H54 (cell line): Measurements from ENCODE around the gene FADD.
"Not testable (repeated sequence)": the region's sequence is repeated elsewhere in the genome, so short reads cannot be mapped to it uniquely, and the experiment has no call there.

ENCODE experiments used
- DNase-seq: peaks from one replicate; pipeline ENCODE4 v3.0.0; 2011; ENCODE audit warnings: low spot score, mixed read lengths; ENCODE audit not compliant: insufficient read length
- FAIRE-seq: peaks from 3 replicates; lab custom pipeline; 2011; peaks lifted over from hg19 to GRCh38; lab: Jason Lieb, UNC
- POLR2A ChIP-seq: IDR thresholded peaks from 2 replicates; pipeline ENCODE4 v1.6.1; 2011; ENCODE audit warnings: low read depth, mild to moderate bottlenecking, low read length

The FADD gene

DNA sequence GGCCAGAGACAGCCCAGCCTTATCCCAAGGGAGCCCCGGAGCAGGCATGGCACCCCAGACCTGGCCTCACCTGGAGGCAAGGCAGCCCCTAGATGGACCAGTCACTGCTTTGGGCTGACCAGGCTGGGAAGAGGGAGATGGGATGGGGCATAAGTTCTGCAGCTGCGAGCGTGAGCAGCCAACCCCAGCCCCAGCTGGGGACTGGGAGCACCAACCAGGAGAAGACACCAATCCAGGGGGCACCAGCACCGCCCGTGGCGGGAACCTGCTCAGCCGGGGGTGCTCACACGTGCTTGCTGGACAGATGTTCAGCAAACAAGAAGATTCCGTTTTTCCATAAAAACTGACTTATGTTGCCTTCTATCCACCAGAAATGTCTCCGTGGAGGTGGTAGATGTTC, 16.2 kb upstream of the FADD start:
- DNase-seq (no peak), FAIRE-seq (no peak)
- TF ChIP-seq POLR2A: no peak

DNA sequence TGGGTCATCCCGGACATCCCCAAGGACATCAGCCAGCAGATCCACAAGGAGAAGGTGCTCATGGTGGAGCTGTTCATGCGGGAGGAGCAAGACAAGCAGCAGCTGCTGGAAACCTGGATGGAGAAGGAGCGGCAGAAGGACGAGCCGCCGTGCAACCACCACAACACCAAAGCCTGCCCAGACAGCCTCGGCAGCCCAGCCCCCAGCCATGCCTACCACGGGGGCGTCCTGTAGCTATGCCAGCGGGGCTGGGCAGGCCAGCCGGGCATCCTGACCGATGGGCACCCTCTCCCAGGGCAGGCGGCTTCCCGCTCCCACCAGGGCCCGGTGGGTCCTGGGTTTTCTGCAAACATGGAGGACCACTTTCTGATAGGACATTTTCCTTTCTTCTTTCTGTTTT, 15.3 kb upstream of the FADD start:
- TF ChIP-seq POLR2A: no peak
- DNase-seq: no peak
- no peak for FAIRE-seq

DNA sequence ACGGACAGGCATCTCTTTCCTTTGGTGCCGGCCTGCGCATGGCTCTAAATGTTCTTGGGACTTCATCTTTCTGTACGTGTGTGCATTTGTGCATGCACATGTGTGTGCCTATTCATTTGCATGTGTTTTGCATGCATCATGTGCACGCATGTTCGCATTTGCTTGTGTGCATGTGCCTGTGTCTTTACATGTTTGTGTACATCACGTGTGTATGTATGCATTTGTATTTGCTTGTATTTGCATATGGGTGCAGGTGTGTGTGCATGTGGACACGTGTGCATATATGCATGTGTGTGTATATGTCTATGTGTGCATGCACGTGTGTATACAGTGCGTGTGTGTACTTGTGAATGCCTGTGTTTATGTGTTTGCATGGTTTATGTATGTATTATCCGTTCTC, 13.5 kb upstream of the FADD start:
- TF ChIP-seq POLR2A: no peak
- no peak for FAIRE-seq
- no peak for DNase-seq

DNA sequence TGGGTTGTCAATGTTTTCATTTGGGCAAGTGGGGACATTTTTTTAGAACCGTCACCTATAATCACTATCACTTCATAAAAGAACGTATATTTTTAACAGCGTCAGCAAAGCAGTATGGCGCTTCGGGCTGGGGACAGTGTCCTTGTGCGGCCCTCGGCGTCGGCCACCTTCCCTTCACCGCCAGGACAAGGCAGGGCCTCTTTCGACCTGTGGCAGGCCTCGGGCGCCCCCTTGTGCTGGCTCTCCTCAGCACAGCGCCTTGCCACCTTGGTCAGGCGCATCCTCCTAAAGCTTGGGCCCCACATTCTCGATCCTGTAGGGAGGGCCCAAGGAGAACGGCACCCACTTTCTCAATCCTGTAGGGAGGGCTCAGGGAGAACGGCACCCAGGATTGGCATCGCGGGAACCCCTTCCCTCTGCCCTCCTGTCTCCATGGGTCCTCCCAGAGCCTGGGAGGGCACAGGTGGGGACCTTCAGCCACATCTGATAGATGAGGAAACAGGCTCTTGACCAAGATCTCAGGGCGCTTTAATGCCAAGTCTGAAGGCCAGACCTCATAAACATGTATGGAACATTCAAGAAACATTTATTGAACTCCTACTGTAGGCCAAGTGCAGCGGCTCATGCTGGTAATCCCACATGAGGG, 11.5 kb upstream of the FADD start:
- peak; percentile 81 for DNase-seq
- no peak for FAIRE-seq
- TF ChIP-seq POLR2A: no peak

DNA sequence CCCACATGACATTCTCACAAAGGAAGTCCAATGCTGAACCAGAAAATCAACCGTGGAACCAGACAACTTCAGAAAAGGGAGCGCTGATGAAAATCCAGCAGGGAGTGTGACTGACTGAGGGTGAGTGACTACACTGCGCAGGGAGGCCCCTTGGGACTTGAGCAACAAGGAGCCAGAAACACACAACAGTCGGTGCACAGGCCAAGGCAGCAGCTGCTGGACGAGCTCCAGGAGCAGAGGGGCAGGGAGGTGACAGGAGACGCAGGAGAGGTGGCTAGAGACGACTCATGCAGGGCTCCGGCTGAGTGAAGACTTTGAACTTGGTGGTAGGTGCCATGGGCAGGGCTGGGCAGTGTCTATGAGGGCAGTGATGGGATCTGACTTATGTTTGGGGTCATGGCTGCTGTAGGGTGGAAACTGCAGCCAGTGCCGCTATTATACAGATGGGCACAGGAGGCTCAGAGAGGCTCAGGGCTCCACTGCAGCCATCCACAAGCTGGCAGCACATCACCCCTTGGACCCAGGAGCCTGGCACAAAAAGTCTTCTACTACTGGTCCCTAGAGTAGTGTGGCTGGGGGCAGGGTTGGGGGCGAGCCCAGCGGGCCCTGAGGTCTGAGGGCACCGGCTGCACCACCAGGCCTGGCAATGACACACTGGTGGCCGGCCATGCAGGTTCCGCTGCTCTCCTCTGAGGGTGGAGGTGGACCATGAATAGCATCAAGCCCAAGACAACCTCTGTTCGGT, 10.3 kb upstream of the FADD start:
- no peak for FAIRE-seq

DNA sequence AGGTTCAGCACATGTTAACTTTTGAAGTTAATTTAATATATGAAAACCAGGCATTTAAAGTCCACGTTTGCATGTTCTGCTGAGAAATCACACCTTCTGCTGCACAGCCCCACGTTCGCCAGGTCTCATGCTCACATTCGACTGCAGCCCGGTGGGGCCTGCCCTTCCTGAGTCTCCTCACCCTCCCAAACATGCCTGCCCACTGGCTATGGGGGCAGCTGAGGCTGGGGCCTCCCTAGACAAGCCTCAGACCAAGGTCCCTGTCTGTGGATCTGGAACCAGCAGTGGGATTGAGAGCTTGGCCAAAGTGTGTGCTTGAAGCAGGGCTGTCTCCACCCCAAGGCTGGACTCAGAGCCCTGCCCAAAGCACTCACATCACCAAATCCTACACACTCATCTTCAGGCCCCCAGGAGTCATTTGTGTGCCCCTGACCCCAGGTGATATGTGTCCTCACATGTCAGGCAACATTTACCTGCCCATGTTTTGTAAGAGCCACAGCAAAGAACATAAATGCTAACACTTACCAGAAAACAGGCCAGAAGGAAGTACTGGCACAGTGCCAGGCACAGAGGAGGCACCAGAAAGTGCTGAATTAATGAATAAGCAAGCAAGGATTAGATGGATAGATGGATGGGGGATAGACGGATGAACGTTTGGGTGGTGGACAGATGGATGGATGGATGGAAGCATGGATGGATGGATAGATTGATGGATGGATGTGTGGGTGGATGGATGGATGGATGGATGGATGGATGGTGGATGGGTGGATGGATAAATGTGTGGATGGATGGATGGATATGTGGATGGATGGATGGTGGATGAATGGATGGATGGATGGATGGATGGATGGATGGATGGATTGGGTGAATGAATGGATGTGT, 9.4 kb upstream of the FADD start:
- DNase-seq (no peak), FAIRE-seq (no peak)
- TF ChIP-seq POLR2A: no peak

More for the DNA sequence above, 10.3 kb upstream of the FADD start:
- no peak for TF ChIP-seq POLR2A
- DNase-seq: no peak

DNA sequence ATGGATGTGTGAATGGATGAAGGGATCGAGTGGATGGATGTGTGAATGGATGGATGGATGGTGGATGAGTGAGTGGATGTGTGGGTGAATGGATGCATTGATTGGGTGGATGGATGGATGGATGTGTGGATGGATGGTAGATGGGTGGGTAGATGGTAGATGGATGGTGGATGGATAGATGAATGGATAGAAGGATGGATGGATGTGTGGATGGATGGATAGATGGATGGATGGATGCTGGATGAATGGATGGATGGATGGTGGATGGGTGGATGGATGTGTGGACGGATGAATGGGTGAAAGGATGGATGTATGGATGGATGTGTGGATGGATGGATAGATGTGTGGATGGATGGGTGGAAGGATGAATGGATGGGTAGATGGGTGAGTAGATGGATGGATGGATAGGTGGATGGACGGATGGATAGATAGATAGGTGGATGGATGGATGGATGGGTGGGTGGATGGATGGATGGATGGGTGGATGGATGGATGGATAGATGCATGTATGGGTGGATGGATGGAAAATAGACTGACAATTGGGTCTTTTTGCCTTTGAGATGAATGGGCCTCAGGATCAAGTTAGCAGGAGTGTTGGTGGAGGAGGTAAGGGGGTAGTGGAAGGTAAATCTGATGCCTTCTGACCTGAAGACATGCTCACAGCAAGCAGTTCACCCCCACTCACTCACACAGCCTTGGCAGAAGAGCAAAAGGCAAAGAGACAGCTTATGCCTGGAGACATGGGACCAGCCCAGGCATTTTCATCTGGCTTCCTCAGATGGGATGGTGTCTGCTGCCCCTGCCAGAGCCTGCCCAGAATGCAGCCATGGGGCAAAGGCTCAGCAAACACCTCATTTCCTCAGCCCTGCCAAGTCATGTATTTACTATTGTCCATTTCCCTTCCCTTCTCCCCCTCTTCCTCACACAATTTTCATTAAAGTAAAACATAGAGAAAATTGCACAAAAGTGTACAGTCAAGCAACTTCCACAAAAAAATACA, 8.0 kb upstream of the FADD start:
- no peak for TF ChIP-seq POLR2A
- FAIRE-seq: no peak
- no peak for DNase-seq

DNA sequence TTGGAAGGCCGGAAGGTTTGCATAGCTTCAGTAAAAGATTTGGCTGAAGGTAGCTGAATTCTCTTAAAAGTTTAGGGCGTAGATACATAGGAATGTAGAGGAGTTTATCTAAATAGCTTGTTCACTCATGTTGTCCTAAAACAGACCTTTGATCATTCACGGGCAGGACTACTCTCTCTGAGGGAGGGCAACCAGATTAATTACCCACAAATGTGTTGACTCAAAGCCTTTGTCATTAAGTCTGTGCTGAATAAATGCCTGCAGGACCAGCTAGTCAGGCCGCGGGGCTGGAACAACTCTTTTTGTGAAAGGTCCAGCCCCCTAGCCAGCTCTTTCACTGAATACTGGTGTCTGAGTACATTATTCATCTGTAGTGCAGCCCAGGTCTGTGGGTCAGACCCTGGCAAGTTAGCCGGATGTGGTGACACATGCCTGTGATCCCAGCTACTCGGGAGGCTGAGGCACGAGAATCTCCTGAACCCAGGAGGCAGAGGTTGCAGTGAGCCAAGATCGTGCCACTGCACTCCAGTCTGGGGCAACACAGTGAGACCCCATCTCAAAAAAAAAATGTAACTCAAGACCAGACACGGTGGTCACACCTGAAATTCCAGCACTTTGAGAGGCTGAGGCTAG, 2.8 kb upstream of the FADD start:
- no peak for TF ChIP-seq POLR2A
- FAIRE-seq (no peak), DNase-seq (no peak)

DNA sequence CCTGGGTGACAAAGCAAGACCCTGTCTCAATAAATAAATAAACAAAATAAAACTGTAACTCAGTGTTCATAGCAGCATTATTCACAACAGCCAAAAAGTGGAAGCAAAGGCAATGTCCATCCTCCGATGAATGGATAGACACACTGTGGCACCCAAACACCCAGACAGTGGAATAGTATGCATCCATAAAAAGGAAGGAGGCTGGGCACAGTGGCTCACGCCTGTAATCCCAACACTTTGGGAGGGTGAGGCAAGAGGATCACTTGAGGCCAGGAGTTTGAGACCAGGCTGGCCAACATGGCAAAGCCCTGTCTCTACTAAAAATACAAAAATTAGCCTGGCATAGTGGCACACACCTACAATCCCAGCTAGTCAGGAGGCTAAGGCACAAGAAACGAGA, 2.0 kb upstream of the FADD start:
- not testable (repeated sequence) for FAIRE-seq, DNase-seq

DNA sequence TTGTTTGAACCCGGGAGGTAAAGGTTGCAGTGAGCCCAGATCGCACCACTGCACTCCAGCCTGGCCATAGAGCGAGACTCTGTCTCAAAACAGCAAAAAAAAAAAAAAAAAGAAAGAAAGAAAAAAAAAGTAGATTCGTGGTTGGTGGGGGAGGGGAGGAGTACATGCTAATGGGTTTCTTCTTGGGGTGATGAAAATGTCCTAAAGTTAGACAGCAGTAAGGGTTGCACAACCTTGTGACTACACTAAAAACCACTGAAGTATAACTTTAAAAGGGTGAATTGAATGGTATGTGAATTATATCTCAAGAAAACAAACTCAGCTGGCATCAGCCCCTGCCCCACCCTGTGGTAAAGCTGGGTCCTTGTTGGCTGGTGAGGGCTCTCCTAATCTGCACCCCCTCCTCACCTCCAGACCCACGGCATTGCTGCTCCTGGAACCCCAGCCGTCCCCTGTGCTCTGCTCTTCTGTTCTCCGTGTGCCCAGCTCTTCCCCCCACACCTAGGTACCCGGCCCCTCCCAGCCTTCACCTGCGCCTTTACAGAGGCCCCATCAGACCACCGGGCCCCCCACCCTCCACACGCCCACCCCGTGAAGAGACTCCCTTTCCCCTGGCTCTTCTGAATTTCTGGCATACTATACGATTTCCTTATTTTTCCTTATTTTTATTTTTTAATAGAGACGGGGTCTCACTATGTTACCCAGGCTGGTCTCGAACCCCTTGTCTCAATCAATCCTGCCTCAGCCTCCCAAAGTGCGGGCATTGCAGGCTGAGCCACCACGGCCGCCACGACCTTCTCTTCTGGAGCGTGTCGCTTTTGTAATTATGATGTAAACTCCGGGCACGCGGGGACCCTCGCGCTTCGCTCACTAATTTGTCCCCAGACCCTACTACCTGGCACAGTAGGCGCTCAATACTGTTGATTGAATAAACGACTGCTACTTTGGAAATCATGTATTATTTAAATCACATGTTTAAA, 924 bp upstream of the FADD start:
- FAIRE-seq: no peak
- TF ChIP-seq POLR2A: no peak
- DNase-seq: no peak

DNA sequence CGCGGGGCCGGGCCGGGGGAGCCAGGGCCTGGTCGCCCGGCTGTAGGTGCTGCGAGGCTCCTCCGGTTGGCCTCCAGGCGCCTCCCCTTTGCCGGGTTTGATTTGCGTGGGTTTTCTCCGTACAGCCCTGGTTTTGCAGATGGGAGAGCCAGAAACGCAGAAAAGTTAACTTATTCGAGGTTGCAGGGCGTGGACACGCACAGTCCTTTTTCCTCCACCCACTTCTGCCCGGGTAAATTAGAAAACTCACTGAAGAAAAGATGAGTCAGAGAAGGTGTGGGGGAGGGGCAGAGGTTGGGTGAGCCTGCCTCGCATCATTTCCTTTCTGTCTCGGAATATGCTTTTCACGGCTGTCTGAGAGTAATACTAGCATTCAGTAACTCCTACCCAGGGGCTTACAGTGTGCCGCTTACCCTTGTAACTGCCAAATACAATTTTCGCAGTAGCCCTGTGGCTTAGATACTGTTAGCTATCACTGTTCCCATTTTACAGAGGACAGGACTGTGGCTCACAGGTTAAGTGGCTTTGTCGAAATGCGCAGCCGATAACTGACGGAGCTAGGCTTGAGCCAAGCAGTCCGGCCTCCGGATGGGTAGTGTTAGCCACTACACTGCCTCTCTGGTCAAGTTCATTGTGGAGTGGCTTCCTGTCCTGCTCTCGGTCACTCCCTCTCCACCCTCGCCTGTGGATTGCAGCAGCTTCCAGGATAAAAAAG, 812 bp downstream of the FADD start:
- no peak; the same call in none of the 2 replicates for TF ChIP-seq POLR2A
- no peak for FAIRE-seq
- DNase-seq: peak; percentile 62

DNA sequence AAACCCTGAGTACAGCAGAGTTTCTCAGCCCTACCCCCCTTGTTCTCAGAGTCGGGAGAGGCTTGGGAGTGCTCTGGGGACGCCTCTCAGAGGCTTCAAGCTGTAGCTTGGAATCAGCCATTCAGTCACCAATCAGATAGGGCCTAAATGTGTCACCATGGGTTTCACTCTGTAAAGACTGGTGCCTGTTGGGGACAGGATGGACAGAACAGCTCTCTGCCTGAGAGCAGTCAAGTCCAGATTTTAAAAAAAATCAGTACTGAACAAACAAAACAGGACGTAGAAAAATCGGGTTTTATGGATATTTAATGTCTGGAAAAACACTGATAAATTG, 1.3 kb downstream of the FADD start:
- FAIRE-seq: no peak
- DNase-seq: no peak
- no peak for TF ChIP-seq POLR2A
